Trophoblast cell (in vitro differentiated cells and primary cell): Measurements from ENCODE around the gene F13B.
A peak's percentile ranks its signal among the peaks of the same experiment; 100 is the strongest.
"Not testable (repeated sequence)": the region's sequence is repeated elsewhere in the genome, so short reads cannot be mapped to it uniquely, and the experiment has no call there.

Source experiments
- DNase-seq, 2 donors: peaks; one replicate each; pipeline ENCODE4 v3.0.0-alpha.2; 2016
- H2AFZ ChIP-seq: 2 replicates; pipeline ENCODE4 v1.6.1; 2013; ENCODE audit warnings: low read length, moderate library complexity, mild to moderate bottlenecking; ENCODE audit not compliant: insufficient read depth, poor library complexity
- H2AK5ac ChIP-seq: 2 replicates; pipeline ENCODE4 v1.6.1; 2013; ENCODE audit warnings: mild to moderate bottlenecking, low read length
- H2BK120ac ChIP-seq: 2 replicates; pipeline ENCODE4 v1.6.1; 2013; ENCODE audit warnings: low read length, mild to moderate bottlenecking, moderate library complexity; ENCODE audit not compliant: insufficient read depth, poor library complexity
- H2BK12ac ChIP-seq: 2 replicates; pipeline ENCODE4 v1.6.1; 2013; ENCODE audit warnings: mild to moderate bottlenecking, low read length, moderate library complexity
- H2BK5ac ChIP-seq: 2 replicates; pipeline ENCODE4 v1.6.1; 2013; ENCODE audit warnings: low read length, low read depth, moderate library complexity, mild to moderate bottlenecking; ENCODE audit not compliant: poor library complexity
- H3K14ac ChIP-seq: 2 replicates; pipeline ENCODE4 v1.6.1; 2013; ENCODE audit warnings: mild to moderate bottlenecking, low read length
- H3K18ac ChIP-seq: 2 replicates; pipeline ENCODE4 v1.6.1; 2013; ENCODE audit warnings: mild to moderate bottlenecking, low read length
- H3K23ac ChIP-seq: 2 replicates; pipeline ENCODE4 v1.6.1; 2013; ENCODE audit warnings: low read length
- H3K27ac ChIP-seq: 2 replicates; pipeline ENCODE4 v1.5.1; 2013; ENCODE audit warnings: low read depth, mild to moderate bottlenecking, inconsistent platforms, low read length, moderate library complexity
- H3K27me3 ChIP-seq: 2 replicates; pipeline ENCODE4 v1.6.1; 2013; ENCODE audit warnings: inconsistent platforms, mild to moderate bottlenecking, low read length, moderate library complexity; ENCODE audit not compliant: insufficient read depth
- H3K36me3 ChIP-seq, 2 experiments: 1 replicate in 1 of 2; 2 replicates in 1 of 2; pipeline ENCODE4 v1.6.1; 2013; ENCODE audit warnings: low read length in 2 of 2, mild to moderate bottlenecking in 2 of 2, moderate library complexity in 1 of 2; ENCODE audit not compliant: insufficient read depth in 2 of 2, control insufficient read depth in 1 of 2
- H3K4ac ChIP-seq: 2 replicates; pipeline ENCODE4 v1.6.1; 2013; ENCODE audit warnings: low read depth, mild to moderate bottlenecking, low read length, moderate library complexity
- H3K4me1 ChIP-seq, 2 experiments: 1 replicate in 1 of 2; 2 replicates in 1 of 2; pipeline ENCODE4 v1.6.1; 2013; ENCODE audit warnings: low read length in 2 of 2, mild to moderate bottlenecking in 2 of 2, moderate library complexity in 1 of 2; ENCODE audit not compliant: insufficient read depth in 2 of 2, control insufficient read depth in 1 of 2
- H3K4me2 ChIP-seq: 2 replicates; pipeline ENCODE4 v1.6.1; 2013; ENCODE audit warnings: inconsistent platforms, mild to moderate bottlenecking, low read length, moderate library complexity
- H3K4me3 ChIP-seq: 2 replicates; pipeline ENCODE4 v1.5.1; 2013; ENCODE audit warnings: mild to moderate bottlenecking, low read depth, low read length, inconsistent platforms
- H3K79me1 ChIP-seq: one replicate; pipeline ENCODE4 v1.6.1; 2013; ENCODE audit warnings: low read length
- H3K79me2 ChIP-seq: 2 replicates; pipeline ENCODE4 v1.6.1; 2013; ENCODE audit warnings: low read length, mild to moderate bottlenecking; ENCODE audit not compliant: control insufficient read depth, insufficient read depth, poor library complexity
- H3K9ac ChIP-seq: 2 replicates; pipeline ENCODE4 v1.6.1; 2013; ENCODE audit warnings: mild to moderate bottlenecking, low read length
- H3K9me3 ChIP-seq: 2 replicates; pipeline ENCODE4 v1.6.1; 2013; ENCODE audit warnings: low read depth, mild to moderate bottlenecking, control low read depth, inconsistent platforms, low read length; ENCODE audit not compliant: insufficient read depth
- H4K12ac ChIP-seq: 2 replicates; pipeline ENCODE4 v1.6.1; 2013; ENCODE audit warnings: low read depth, mild to moderate bottlenecking, low read length, moderate library complexity
- H4K8ac ChIP-seq: 2 replicates; pipeline ENCODE4 v1.6.1; 2013; ENCODE audit warnings: low read depth, mild to moderate bottlenecking, low read length, moderate library complexity
- H4K91ac ChIP-seq: one replicate; pipeline ENCODE4 v1.6.1; 2013; ENCODE audit warnings: low read depth, mild to moderate bottlenecking, low read length, moderate library complexity
- WGBS: extraction: QIAGEN DNeasy Blood & Tissue Kit; methylation state at CpG from one replicate; pipeline ENCODE4 v1.1.7; 2013; ENCODE audit warnings: missing lambda C conversion rate; ENCODE audit not compliant: insufficient read length, insufficient coverage; ENCODE audit errors: extremely low coverage; 5-methylcytosine and 5-hydroxymethylcytosine counted together

The F13B gene

GRCh38 chr1:197034631-197035339 lies 32.3 kb downstream of the F13B start:
- H3K79me2 ChIP-seq, H3K23ac ChIP-seq, H2BK120ac ChIP-seq, H4K8ac ChIP-seq, H2BK5ac ChIP-seq, H4K91ac ChIP-seq, H3K4ac ChIP-seq, H3K9ac ChIP-seq, H3K14ac ChIP-seq, H3K27ac ChIP-seq, H3K4me1 ChIP-seq, H3K27me3 ChIP-seq, H2AFZ ChIP-seq, H2BK12ac ChIP-seq, H3K9me3 ChIP-seq, H4K12ac ChIP-seq, H3K18ac ChIP-seq, H3K36me3 ChIP-seq, H3K4me2 ChIP-seq, H2AK5ac ChIP-seq, H3K79me1 ChIP-seq, H3K4me3 ChIP-seq: not testable (repeated sequence)
- WGBS: no CpG with 5 or more reads among the region's 6 CpGs
- DNase-seq: peak; percentile 9 to 64

GRCh38 chr1:197029749-197030148 lies 37.3 kb downstream of the F13B start:
- Histone ChIP-seq H3K4ac (no peak overlapping the region), H3K9me3 (no peaks in the 10 kb centered on the region), H3K79me1 (no peaks in the 10 kb centered on the region), H3K9ac (no peak overlapping the region), H3K4me3 (no peak overlapping the region), H3K23ac (no peak overlapping the region), H3K18ac (no peak overlapping the region), H3K27ac (no peak overlapping the region), H3K27me3 (no peaks in the 10 kb centered on the region), H2AK5ac (no peak overlapping the region), H3K4me1 (no peaks in the 10 kb centered on the region), H3K36me3 (no peaks in the 10 kb centered on the region), H3K4me2 (no peak overlapping the region), H2BK12ac (no peak overlapping the region), H4K8ac (no peak overlapping the region), H3K14ac (no peak overlapping the region), H4K91ac (no peak overlapping the region), H2BK5ac (no peak overlapping the region), H2BK120ac (no peak overlapping the region), H3K79me2 (no peaks in the 10 kb centered on the region), H4K12ac (no peak overlapping the region), H2AFZ (no peak overlapping the region)
- DNase-seq: no peak

GRCh38 chr1:197027359-197027758 lies 39.7 kb downstream of the F13B start:
- Histone ChIP-seq H4K91ac (no peak overlapping the region), H3K79me2 (no peaks in the 10 kb centered on the region), H3K23ac (no peak overlapping the region), H3K27me3 (no peaks in the 10 kb centered on the region), H2BK120ac (no peak overlapping the region), H3K27ac (no peak overlapping the region), H2BK12ac (no peak overlapping the region), H3K14ac (no peak overlapping the region), H3K9ac (no peak overlapping the region), H4K12ac (no peak overlapping the region), H3K4me2 (no peak overlapping the region), H2AK5ac (no peak overlapping the region), H4K8ac (no peak overlapping the region), H3K4me3 (no peak overlapping the region), H3K18ac (no peak overlapping the region), H2BK5ac (no peak overlapping the region), H3K36me3 (no peaks in the 10 kb centered on the region), H2AFZ (no peak overlapping the region), H3K4ac (no peak overlapping the region), H3K4me1 (no peaks in the 10 kb centered on the region), H3K9me3 (no peaks in the 10 kb centered on the region), H3K79me1 (no peaks in the 10 kb centered on the region)
- no peak for DNase-seq
- WGBS: no CpG with 5 or more reads among the region's 6 CpGs

GRCh38 chr1:197024460-197024859 lies 42.6 kb downstream of the F13B start:
- no CpG with 5 or more reads among the region's 1 CpG for WGBS
- no peak overlapping the region for H3K4me3 ChIP-seq
- H4K8ac ChIP-seq: no peak overlapping the region

More at GRCh38 chr1:197024460-197024859, 42.6 kb downstream of the F13B start:
- no peak overlapping the region for H3K4me2 ChIP-seq
- no peaks in the 10 kb centered on the region for H3K9me3 ChIP-seq
- no peak overlapping the region for H2BK120ac ChIP-seq
- H3K36me3 ChIP-seq: no peaks in the 10 kb centered on the region
- H3K27me3 ChIP-seq: no peaks in the 10 kb centered on the region
- H3K23ac ChIP-seq: no peak overlapping the region
- no peak overlapping the region for H2BK5ac ChIP-seq
- no peak overlapping the region for H3K9ac ChIP-seq
- H4K91ac ChIP-seq: no peak overlapping the region
- H3K14ac ChIP-seq: no peak overlapping the region
- H3K27ac ChIP-seq: no peak overlapping the region
- no peak overlapping the region for H3K4ac ChIP-seq
- no peaks in the 10 kb centered on the region for H3K4me1 ChIP-seq
- no peak for DNase-seq
- H4K12ac ChIP-seq: no peak overlapping the region
- H3K79me1 ChIP-seq: no peaks in the 10 kb centered on the region
- H3K18ac ChIP-seq: no peak overlapping the region
- H2AK5ac ChIP-seq: no peak overlapping the region
- H2BK12ac ChIP-seq: no peak overlapping the region
- H2AFZ ChIP-seq: no peak overlapping the region
- no peaks in the 10 kb centered on the region for H3K79me2 ChIP-seq
